PC-9 (cell line): ENCODE measurements around the gene CRHR2.

Experiments
- CTCF ChIP-seq: fragments of 200-600 bp; sonication (generic); conservative IDR thresholded peaks from 2 replicates; pipeline ENCODE4 v1.6.1; 2017; ENCODE audit warnings: mixed run types, antibody characterized with exemption, mild to moderate bottlenecking, moderate library complexity
- EZH2 ChIP-seq: fragments of 200-600 bp; sonication (generic); IDR thresholded peaks from 2 replicates; pipeline ENCODE4 v1.8.0; 2017; ENCODE audit warnings: antibody characterized with exemption, low read depth

- TF ChIP-seq CTCF (no peak), EZH2 (no peak)
Measured at GRCh38 chr7:30687604-30688003, 5.3 kb upstream of the CRHR2 start.
